GM12875 (cell line): ENCODE results near the gene SYT7.
A peak's percentile ranks its signal among the peaks of the same experiment; 100 is the strongest.
"Not testable (repeated sequence)": the region's sequence is repeated elsewhere in the genome, so short reads cannot be mapped to it uniquely, and the experiment has no call there.

Source experiments
- H3K4me3 ChIP-seq: one replicate; pipeline ENCODE4 v1.5.1; 2011; ENCODE audit warnings: low read depth, low read length, control low read depth
- TF ChIP-seq, protein P1 (sequence below): IDR thresholded peaks from 2 replicates; pipeline ENCODE4 v1.5.1; 2011; ENCODE audit warnings: low read depth, mild to moderate bottlenecking, control low read depth, inconsistent platforms, low read length, moderate library complexity, borderline replicate concordance; ENCODE audit not compliant: insufficient read depth

SYT7 gene

DNA sequence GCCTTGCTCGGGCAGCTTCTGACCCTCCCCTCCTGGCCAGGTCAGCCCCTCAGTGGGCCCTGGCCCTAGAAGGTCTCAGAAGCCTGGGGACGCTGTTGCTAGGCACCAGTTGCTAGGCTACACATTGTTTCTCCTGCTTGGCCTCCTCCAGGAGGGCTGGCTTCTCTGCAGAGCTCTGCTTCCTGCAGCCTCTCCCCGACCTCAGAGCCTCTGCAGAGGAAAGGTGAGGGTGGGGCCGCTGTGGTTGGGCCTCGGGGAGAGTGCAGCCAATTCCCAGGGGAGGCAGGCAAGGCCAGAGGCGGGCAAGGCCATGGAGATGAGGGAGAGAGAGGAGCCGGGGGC lies 99.9 kb downstream of the SYT7 start:
- no peak overlapping the region for H3K4me3 ChIP-seq
- TF ChIP-seq, protein P1, sequence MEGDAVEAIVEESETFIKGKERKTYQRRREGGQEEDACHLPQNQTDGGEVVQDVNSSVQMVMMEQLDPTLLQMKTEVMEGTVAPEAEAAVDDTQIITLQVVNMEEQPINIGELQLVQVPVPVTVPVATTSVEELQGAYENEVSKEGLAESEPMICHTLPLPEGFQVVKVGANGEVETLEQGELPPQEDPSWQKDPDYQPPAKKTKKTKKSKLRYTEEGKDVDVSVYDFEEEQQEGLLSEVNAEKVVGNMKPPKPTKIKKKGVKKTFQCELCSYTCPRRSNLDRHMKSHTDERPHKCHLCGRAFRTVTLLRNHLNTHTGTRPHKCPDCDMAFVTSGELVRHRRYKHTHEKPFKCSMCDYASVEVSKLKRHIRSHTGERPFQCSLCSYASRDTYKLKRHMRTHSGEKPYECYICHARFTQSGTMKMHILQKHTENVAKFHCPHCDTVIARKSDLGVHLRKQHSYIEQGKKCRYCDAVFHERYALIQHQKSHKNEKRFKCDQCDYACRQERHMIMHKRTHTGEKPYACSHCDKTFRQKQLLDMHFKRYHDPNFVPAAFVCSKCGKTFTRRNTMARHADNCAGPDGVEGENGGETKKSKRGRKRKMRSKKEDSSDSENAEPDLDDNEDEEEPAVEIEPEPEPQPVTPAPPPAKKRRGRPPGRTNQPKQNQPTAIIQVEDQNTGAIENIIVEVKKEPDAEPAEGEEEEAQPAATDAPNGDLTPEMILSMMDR = no peak

DNA sequence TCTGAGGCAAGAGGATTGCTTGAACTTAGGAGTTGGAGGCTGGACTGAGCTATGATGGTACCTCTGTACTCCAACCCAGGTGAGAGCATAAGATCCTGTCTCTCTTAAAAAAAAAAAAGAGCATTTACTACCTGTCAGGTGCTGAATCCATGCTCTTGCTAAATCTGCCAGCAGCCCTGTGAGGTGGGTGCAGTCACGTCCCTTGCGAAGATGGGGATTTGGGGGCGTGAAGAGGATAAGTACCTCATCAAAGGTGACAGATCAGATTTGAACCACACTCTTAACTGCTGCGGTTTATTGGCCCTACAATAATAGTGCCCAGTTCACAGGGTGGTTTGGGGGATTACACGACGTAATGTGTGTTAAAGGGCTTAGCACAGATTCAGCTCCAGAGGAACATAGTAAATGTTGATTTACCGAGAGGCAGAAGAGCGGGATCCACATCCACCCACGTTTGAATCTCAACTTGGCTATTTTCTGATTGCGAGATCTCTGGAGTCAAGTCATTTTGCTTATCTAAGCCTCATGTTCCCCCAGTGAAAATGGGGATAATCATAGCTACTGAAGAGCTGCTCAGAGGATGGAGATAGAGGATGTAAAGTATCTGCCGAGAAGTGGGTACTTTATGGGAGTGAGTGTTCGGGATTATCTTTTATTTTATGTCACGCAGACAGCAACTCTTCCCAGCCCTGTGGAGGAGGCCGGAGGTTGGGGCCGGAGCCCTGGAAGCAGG lies 100.4 kb downstream of the SYT7 start:
- TF ChIP-seq, protein P1 = no peak
- H3K4me3 ChIP-seq = no peak overlapping the region

DNA sequence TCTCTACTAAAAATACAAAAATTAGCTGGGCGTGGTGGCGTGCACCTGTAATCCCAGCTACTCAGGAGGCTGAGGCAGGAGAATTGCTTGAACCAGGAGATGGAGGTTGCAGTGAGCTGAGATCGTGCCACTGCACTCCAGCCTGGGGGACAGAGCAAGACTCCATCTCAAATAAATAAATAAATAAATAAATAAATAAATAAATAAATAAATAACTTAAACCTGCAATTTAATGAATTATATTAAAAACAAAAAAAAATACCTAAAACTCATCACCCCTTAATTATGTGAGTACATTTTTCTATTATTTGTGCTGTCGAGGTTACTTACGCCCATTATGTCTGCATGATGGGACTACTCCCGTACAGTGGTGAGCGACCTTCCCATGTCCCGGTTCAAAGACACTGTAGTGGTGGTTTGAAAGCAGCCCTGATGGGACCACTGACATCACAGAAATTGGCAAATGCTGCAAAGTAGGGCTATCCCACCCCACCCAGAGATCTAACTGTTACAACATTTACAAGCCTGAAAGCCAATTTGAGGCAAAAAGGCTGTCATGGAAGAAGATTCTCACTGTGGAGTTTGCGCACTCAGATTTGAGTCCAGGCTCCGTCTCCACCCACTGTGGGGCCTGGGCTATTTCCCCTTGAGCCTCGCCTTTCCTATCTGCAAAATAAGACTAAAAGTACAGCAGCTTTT lies 101.4 kb downstream of the SYT7 start:
- not testable (repeated sequence) for H3K4me3 ChIP-seq

DNA sequence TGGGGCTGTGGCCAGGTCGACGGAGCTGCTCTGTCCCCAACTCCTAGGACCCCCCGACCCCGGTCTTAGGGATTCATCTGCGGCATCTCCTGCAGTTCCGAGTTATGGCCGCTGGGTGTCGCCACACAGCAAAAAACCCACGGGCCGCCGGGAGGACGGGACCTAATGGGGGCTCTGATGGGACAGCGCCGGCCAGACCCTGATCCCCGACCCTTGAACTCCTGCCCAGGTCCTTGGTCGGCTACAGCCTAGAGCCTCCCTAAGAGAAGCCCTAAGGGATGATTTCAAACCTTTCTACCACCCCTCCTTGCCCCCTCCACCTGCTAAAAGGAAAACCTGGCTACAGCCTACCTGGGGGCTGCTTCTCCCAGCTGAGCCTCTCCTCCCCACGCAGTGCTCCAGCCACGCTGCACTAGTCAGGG lies 103.1 kb downstream of the SYT7 start:
- TF ChIP-seq, protein P1 = peak; percentile 86
- H3K4me3 ChIP-seq = no peak overlapping the region

DNA sequence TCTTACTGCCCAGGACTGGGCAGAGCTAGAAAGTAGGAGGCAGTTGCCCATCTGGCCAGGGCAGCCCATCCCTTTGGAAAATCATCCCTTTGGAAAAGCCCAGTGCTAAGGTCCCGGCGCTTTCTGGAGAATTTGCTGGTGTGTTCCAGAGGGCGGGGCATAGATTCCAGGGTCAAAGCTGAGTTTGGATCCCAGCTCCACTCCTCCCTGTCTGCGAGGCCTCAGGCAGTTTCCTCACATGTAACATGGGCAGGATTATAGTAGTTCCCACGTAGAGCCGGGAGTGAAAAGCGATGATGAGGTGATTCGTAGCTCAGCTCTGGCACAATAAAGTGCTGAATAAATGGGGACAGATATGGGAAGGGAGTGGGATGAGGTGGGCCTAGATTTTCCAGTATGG lies 103.8 kb downstream of the SYT7 start:
- TF ChIP-seq, protein P1 = no peak
- H3K4me3 ChIP-seq = no peak overlapping the region

DNA sequence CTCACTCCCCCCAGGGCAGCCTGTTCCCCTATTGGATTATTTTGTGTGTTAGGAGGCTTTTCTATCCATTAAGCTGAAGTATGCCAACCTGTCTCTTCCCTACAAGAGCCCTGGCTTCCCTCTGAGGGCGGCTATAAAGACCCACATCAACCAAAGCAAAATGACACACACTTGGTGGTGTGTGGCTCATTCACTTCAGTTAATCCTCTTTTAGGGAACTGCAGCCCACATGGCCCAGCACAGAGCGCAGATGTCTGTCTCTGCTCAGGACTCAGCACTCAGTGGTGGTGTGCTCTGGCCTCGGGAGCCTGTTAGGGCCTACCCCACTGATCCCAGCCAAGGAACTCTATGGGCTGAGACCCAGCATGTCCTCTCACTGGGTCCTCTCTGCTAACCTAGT lies 104.5 kb downstream of the SYT7 start:
- no peak overlapping the region for H3K4me3 ChIP-seq
- TF ChIP-seq, protein P1 = no peak

DNA sequence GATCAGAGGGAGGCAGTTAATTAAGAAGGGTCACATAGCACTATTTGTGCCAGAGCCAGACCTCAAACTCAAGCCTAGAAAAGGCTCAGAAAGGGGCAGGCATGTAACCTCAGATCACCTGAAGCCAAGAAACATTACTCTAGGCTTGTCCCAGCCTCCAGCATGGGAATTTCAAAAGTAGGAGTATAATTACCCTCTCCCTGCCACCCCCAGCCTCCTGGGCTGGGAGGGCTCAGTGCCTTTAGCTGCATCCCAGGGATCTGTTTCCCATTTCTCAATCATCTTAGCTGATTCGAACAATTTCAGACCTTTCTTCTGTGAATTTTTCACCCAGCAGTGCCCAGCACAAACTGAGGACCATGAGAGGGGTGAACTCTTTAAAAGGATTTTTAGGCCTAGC lies 105.4 kb downstream of the SYT7 start:
- no peak overlapping the region for H3K4me3 ChIP-seq
- TF ChIP-seq, protein P1 = no peak
